ENCODE data around the gene SLC4A5. TPM values are rescaled to one million over a fixed set of nuclear protein-coding genes. Genes with fewer than 3 reads are reported as not detected.

The SLC4A5 gene
- total RNA-seq, 1 experiment from 2014 or later = 1.8 TPM

DNA sequence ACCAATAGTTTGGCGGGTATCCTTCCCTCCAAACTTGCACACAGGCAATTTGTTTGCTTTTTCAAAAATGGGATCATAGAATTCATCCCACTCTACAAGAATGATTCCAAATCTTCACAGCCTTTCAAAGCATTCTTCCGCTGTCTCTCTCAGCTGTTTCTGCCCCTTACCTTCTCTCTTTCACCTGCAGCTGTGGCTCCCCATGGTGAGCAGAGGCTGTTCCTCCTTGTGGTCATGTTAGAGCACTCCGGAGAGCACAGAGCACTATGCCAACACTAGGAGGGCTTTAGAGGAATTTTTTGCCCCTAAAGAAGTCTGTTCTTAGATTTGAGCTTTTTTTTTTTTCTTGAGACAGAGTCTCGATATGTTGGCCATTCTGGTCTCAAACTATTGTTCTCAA, 114.4 kb downstream of the SLC4A5 start:
- no peak overlapping the region for H3K4me3 ChIP-seq (ENCODE audit: low read depth, low read length, poor library complexity, severe bottlenecking)
- H3K4me1 ChIP-seq (ENCODE audit: insufficient read depth, low read length, poor library complexity, severe bottlenecking) = no peaks in the 10 kb centered on the region
- DNase-seq (ENCODE audit: low spot score) = no peak
- no peaks in the 10 kb centered on the region for H3K27me3 ChIP-seq (replicated peaks; ENCODE audit: insufficient read depth, low read depth, low read length, poor library complexity)
- H3K36me3 ChIP-seq (ENCODE audit: insufficient read depth, low read length, poor library complexity, severe bottlenecking) = no peaks in the 10 kb centered on the region
- H3K9me3 ChIP-seq (ENCODE audit: low read depth, low read length, poor library complexity, severe bottlenecking) = no peaks in the 10 kb centered on the region
- no peak for TF ChIP-seq EZH2 (IDR thresholded peaks at IDR 0.05; ENCODE audit: borderline replicate concordance, low read depth, low read length, poor library complexity, severe bottlenecking)
- TF ChIP-seq, protein P1, sequence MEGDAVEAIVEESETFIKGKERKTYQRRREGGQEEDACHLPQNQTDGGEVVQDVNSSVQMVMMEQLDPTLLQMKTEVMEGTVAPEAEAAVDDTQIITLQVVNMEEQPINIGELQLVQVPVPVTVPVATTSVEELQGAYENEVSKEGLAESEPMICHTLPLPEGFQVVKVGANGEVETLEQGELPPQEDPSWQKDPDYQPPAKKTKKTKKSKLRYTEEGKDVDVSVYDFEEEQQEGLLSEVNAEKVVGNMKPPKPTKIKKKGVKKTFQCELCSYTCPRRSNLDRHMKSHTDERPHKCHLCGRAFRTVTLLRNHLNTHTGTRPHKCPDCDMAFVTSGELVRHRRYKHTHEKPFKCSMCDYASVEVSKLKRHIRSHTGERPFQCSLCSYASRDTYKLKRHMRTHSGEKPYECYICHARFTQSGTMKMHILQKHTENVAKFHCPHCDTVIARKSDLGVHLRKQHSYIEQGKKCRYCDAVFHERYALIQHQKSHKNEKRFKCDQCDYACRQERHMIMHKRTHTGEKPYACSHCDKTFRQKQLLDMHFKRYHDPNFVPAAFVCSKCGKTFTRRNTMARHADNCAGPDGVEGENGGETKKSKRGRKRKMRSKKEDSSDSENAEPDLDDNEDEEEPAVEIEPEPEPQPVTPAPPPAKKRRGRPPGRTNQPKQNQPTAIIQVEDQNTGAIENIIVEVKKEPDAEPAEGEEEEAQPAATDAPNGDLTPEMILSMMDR (conservative IDR thresholded peaks at IDR 0.05; ENCODE audit: low read depth, low read length) = no peak
- ChIA-PET CTCF (interaction anchor here (0.7 kb wide), 1 partner anchor 240 kb away, joined by 3 read pairs; no protein-coding TSS in a partner anchor), POLR2A (ENCODE audit: low non-redundant PET) (no interaction called here)
- intact Hi-C loops (cut with micrococcal nuclease; ENCODE audit: unreplicated experiment) = no loop called here
- no peak overlapping the region for H3K27ac ChIP-seq (ENCODE audit: low read depth, low read length, poor library complexity, severe bottlenecking)
- BruUV-seq (replicated peaks) = no TSS peak

DNA sequence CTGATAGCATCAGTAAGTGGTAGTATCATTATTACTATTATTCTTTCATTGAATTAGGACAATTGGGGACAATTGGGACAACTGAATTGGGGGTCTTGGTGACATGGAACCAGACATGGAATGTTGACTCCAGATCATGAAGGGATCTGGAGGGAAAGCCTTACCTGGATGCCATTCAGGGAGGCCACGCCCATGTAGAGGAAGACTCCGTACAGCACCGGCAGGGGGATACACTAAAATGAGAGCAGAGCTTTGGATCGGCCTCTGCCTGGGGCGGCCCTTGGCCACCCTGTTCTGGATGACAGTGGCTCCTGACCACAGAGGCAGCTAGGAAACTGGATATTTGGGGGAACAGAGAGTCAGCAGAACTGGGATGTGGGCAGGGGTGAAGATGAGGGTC, 115.6 kb downstream of the SLC4A5 start:
- intact Hi-C loops (cut with micrococcal nuclease; ENCODE audit: unreplicated experiment) = no loop called here
- H3K4me1 ChIP-seq (ENCODE audit: insufficient read depth, low read length, poor library complexity, severe bottlenecking) = no peaks in the 10 kb centered on the region
- no peaks in the 10 kb centered on the region for H3K9me3 ChIP-seq (ENCODE audit: low read depth, low read length, poor library complexity, severe bottlenecking)
- ChIA-PET CTCF (no interaction called here), POLR2A (ENCODE audit: low non-redundant PET) (interaction anchor here (0.5 kb wide), 1 partner anchor 9 kb away, joined by 5 read pairs; no protein-coding TSS in a partner anchor)
- no peak for TF ChIP-seq EZH2 (IDR thresholded peaks at IDR 0.05; ENCODE audit: borderline replicate concordance, low read depth, low read length, poor library complexity, severe bottlenecking)
- TF ChIP-seq, protein P1 (conservative IDR thresholded peaks at IDR 0.05; ENCODE audit: low read depth, low read length) = no peak
- no peak for DNase-seq (ENCODE audit: low spot score)
- H3K36me3 ChIP-seq (ENCODE audit: insufficient read depth, low read length, poor library complexity, severe bottlenecking) = no peaks in the 10 kb centered on the region
- no peak overlapping the region for H3K4me3 ChIP-seq (ENCODE audit: low read depth, low read length, poor library complexity, severe bottlenecking)
- no peaks in the 10 kb centered on the region for H3K27me3 ChIP-seq (replicated peaks; ENCODE audit: insufficient read depth, low read depth, low read length, poor library complexity)
- no peak overlapping the region for H3K27ac ChIP-seq (ENCODE audit: low read depth, low read length, poor library complexity, severe bottlenecking)
- BruUV-seq (replicated peaks) = no TSS peak

DNA sequence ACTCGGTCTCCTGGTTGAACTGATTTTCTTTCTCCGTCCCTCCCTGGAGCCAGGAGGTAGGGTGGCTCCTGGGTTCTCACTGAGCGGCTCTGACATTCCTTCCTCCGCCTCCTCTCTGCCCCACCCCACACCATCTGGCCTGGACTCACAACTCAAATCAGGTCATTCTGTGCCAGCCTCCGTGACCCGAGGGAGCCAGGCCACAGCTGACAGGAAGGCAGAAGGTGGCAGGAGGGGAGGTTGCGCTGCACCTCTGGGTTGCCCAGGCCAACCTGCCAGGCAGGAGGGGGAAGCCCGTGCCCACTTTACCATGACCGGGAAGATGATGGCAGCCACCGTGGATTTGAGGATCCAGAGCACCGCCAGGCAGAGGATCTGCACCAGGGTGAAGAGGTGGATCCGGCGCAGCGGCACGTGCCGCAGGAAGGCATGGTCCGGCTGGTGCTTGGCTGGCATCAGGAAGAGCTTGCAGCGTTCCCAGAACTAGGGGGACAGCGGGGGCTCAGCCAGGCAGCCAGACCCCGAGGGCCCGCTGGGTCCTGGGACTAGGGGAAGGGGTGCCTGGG, 116.5 kb downstream of the SLC4A5 start:
- CTCF ChIA-PET = no interaction called here

More for the DNA sequence above, 116.5 kb downstream of the SLC4A5 start:
- intact Hi-C loops (cut with micrococcal nuclease; ENCODE audit: unreplicated experiment) = no loop called here
- Histone ChIP-seq H3K9me3 (ENCODE audit: low read depth, low read length, poor library complexity, severe bottlenecking) (no peaks in the 10 kb centered on the region), H3K4me3 (ENCODE audit: low read depth, low read length, poor library complexity, severe bottlenecking) (no peak overlapping the region), H3K27ac (ENCODE audit: low read depth, low read length, poor library complexity, severe bottlenecking) (no peak overlapping the region), H3K27me3 (replicated peaks; ENCODE audit: insufficient read depth, low read depth, low read length, poor library complexity) (no peaks in the 10 kb centered on the region), H3K36me3 (ENCODE audit: insufficient read depth, low read length, poor library complexity, severe bottlenecking) (no peaks in the 10 kb centered on the region), H3K4me1 (ENCODE audit: insufficient read depth, low read length, poor library complexity, severe bottlenecking) (no peaks in the 10 kb centered on the region)
- TF ChIP-seq, protein P1 (conservative IDR thresholded peaks at IDR 0.05; ENCODE audit: low read depth, low read length) = no peak
- TF ChIP-seq EZH2 (IDR thresholded peaks at IDR 0.05; ENCODE audit: borderline replicate concordance, low read depth, low read length, poor library complexity, severe bottlenecking) = no peak
- POLR2A ChIA-PET (ENCODE audit: low non-redundant PET) = no interaction called here
- no TSS peak for BruUV-seq (replicated peaks)
- no peak for DNase-seq (ENCODE audit: low spot score)

Data from A673 (cell line).